ENCODE data around the gene PLBD1.

GRCh38 chr12:14575585-14575984 lies 7.9 kb upstream of the PLBD1 start:
- TF ChIP-seq CTCF (IDR thresholded peaks at IDR 0.05) (no peak), POLR2A (IDR thresholded peaks at IDR 0.05) (no peak), POLR2AphosphoS5 (IDR thresholded peaks at IDR 0.05) (no peak)
